Umbilical cord (tissue), 2 donors: Measurements from ENCODE around the gene OR1F1. TPM values are rescaled to one million over a fixed set of nuclear protein-coding genes. Genes with fewer than 3 reads are reported as not detected.

Experiments
- DNase-seq: peaks from one replicate; pipeline ENCODE4 v3.0.0-alpha.2; 2015; ENCODE audit warnings: low spot score
- total RNA-seq: library from RNA; depleted of rRNA; stranded (reverse); fragments of >200 nt; gene quantifications from one replicate; pipeline ENCODE4 v1.2.3, GENCODE V29; 2014; ENCODE audit warnings: low replicate concordance; ENCODE audit not compliant: insufficient read depth

Gene OR1F1
- total RNA-seq, 1 donor from 2014 or later: 0.96 TPM

GRCh38 chr16:3248596-3248995 is 60.6 kb downstream of the OR1F1 start:
- DNase-seq: no peak

- DNase-seq: no peak
Measured at GRCh38 chr16:3249020-3249419, 61.0 kb downstream of the OR1F1 start.

GRCh38 chr16:3249451-3249850 is 61.4 kb downstream of the OR1F1 start:
- DNase-seq: no peak

DNA sequence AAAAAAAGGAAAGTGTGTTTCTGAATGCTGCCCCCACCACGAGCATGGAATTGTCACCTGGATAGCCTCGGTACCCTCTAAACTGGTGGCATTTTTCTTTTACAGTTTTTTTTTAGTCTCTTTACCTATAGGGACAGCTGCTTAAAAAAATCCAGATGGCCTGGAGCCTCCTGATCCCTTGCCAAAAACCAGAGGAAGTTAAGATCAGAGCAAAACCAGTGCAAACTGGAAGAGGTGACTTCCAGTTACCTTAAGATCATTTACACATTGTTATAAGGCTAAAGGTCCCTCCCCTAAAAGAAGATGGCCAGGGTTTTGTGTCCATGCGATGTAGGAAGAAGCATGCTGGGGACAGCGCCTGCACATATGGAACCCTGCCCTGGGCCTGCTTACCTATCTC is 65.0 kb downstream of the OR1F1 start:
- no peak for DNase-seq

GRCh38 chr16:3254309-3254708 is 66.3 kb downstream of the OR1F1 start:
- DNase-seq: no peak

Other genes with a start within 250 kb of the OR1F1 start
- gene KREMEN2, start 223.9 kb upstream of the OR1F1 start, total RNA-seq: 0.48 TPM
- gene PAQR4, start 218.9 kb upstream of the OR1F1 start, total RNA-seq: 5.8 TPM
- gene PKMYT1, start 207.8 kb upstream of the OR1F1 start, total RNA-seq: 6.0 TPM
- not detected for gene CLDN9, start 175.3 kb upstream of the OR1F1 start, total RNA-seq
- gene CLDN6, start 170.0 kb upstream of the OR1F1 start, total RNA-seq: 0.72 TPM
- gene TNFRSF12A, start 167.8 kb upstream of the OR1F1 start, total RNA-seq: 150 TPM
- gene HCFC1R1, start 164.3 kb upstream of the OR1F1 start, total RNA-seq: 3.1 TPM
- 29.4 TPM for gene THOC6, start 164.2 kb upstream of the OR1F1 start, total RNA-seq
- 2.2 TPM for gene BICDL2, start 151.3 kb upstream of the OR1F1 start, total RNA-seq
- gene MMP25, start 141.6 kb upstream of the OR1F1 start, total RNA-seq: 0.24 TPM
- gene IL32, start 122.6 kb upstream of the OR1F1 start, total RNA-seq: 13.2 TPM
- not detected for gene ZSCAN10, start 88.9 kb upstream of the OR1F1 start, total RNA-seq
- 8.9 TPM for gene ZNF205, start 75.6 kb upstream of the OR1F1 start, total RNA-seq
- 0.96 TPM for gene ZNF213, start 53.2 kb upstream of the OR1F1 start, total RNA-seq
- 13.5 TPM for gene ZNF200, start 47.0 kb downstream of the OR1F1 start, total RNA-seq
- gene MEFV, start 68.4 kb downstream of the OR1F1 start, total RNA-seq: 6.7 TPM
- gene ZNF263, start 95.3 kb downstream of the OR1F1 start, total RNA-seq: 53.7 TPM
- gene TIGD7, start 117.2 kb downstream of the OR1F1 start, total RNA-seq: 20.5 TPM
- gene ZNF75A, start 117.3 kb downstream of the OR1F1 start, total RNA-seq: 28.4 TPM
- gene OR2C1, start 167.7 kb downstream of the OR1F1 start, total RNA-seq: 3.6 TPM
- 13.7 TPM for gene ZSCAN32, start 212.8 kb downstream of the OR1F1 start, total RNA-seq
- 3.9 TPM for gene ZNF174, start 213.0 kb downstream of the OR1F1 start, total RNA-seq